Measurements from ENCODE around the gene LIN7A.

LIN7A gene

GRCh38 chr12:80769553-80770140 is 168.1 kb downstream of the LIN7A start:
- Histone ChIP-seq H3K27ac (no peak overlapping the region), H3K36me3 (replicated peaks) (no peaks in the 10 kb centered on the region), H3K27me3 (replicated peaks) (no peaks in the 10 kb centered on the region), H3K4me3 (ENCODE audit: low read depth, low read length) (no peak overlapping the region)
- DNase-seq, result no peak
- in situ Hi-C loops (cut with HindIII; ENCODE audit: low pct_ligation_motif_present, low sequenced_read_pairs), result no loop called here
- TF ChIP-seq CTCF (IDR thresholded peaks at IDR 0.05; ENCODE audit: low read depth, low read length, missing control alignments), result no peak

- H3K27ac ChIP-seq, result no peak overlapping the region
- no peak overlapping the region for H3K4me3 ChIP-seq (ENCODE audit: low read depth, low read length)
- H3K27me3 ChIP-seq (replicated peaks), result no peaks in the 10 kb centered on the region
- H3K36me3 ChIP-seq (replicated peaks), result no peaks in the 10 kb centered on the region
- in situ Hi-C loops (cut with HindIII; ENCODE audit: low pct_ligation_motif_present, low sequenced_read_pairs), result no loop called here
- no peak for DNase-seq
- no peak for TF ChIP-seq CTCF (IDR thresholded peaks at IDR 0.05; ENCODE audit: low read depth, low read length, missing control alignments)
Observed at GRCh38 chr12:80766897-80767296, 170.8 kb downstream of the LIN7A start.

GRCh38 chr12:80766210-80766609 is 171.5 kb downstream of the LIN7A start:
- no peak for DNase-seq
- Histone ChIP-seq H3K36me3 (replicated peaks) (no peaks in the 10 kb centered on the region), H3K4me3 (ENCODE audit: low read depth, low read length) (no peak overlapping the region), H3K27ac (no peak overlapping the region), H3K27me3 (replicated peaks) (no peaks in the 10 kb centered on the region)
- in situ Hi-C loops (cut with HindIII; ENCODE audit: low pct_ligation_motif_present, low sequenced_read_pairs), result no loop called here
- no peak for TF ChIP-seq CTCF (IDR thresholded peaks at IDR 0.05; ENCODE audit: low read depth, low read length, missing control alignments)

- Histone ChIP-seq H3K27me3 (replicated peaks) (no peaks in the 10 kb centered on the region), H3K4me3 (ENCODE audit: low read depth, low read length) (no peak overlapping the region), H3K36me3 (replicated peaks) (no peaks in the 10 kb centered on the region), H3K27ac (no peak overlapping the region)
- DNase-seq, result peak; percentile 21
- in situ Hi-C loops (cut with HindIII; ENCODE audit: low pct_ligation_motif_present, low sequenced_read_pairs), result no loop called here
- peak; percentile 53 for TF ChIP-seq CTCF (IDR thresholded peaks at IDR 0.05; ENCODE audit: low read depth, low read length, missing control alignments)
Observed at GRCh38 chr12:80763874-80764273, 173.9 kb downstream of the LIN7A start.

- TF ChIP-seq CTCF (IDR thresholded peaks at IDR 0.05; ENCODE audit: low read depth, low read length, missing control alignments), result no peak
- no peak overlapping the region for H3K27ac ChIP-seq
- in situ Hi-C loops (cut with HindIII; ENCODE audit: low pct_ligation_motif_present, low sequenced_read_pairs), result no loop called here
Observed at GRCh38 chr12:80761838-80762237, 175.9 kb downstream of the LIN7A start.

GRCh38 chr12:80756875-80757274 is 180.9 kb downstream of the LIN7A start:
- no peak overlapping the region for H3K4me3 ChIP-seq (ENCODE audit: low read depth, low read length)
- H3K27me3 ChIP-seq (replicated peaks), result no peaks in the 10 kb centered on the region
- no peak for TF ChIP-seq CTCF (IDR thresholded peaks at IDR 0.05; ENCODE audit: low read depth, low read length, missing control alignments)
- H3K27ac ChIP-seq, result no peak overlapping the region
- peak; percentile 8 for DNase-seq
- no peaks in the 10 kb centered on the region for H3K36me3 ChIP-seq (replicated peaks)
- in situ Hi-C loops (cut with HindIII; ENCODE audit: low pct_ligation_motif_present, low sequenced_read_pairs), result no loop called here

More at GRCh38 chr12:80761838-80762237, 175.9 kb downstream of the LIN7A start:
- Histone ChIP-seq H3K36me3 (replicated peaks) (no peaks in the 10 kb centered on the region), H3K27me3 (replicated peaks) (no peaks in the 10 kb centered on the region), H3K4me3 (ENCODE audit: low read depth, low read length) (no peak overlapping the region)
- DNase-seq, result no peak

Measured in brain microvascular endothelial cell (primary cell).